BJ (cell line): Measurements from ENCODE around the gene HCRT. TPM values are rescaled to one million over a fixed set of nuclear protein-coding genes. Genes with fewer than 3 reads are reported as not detected.

Experiments used
- CTCF ChIA-PET: fragments of 350-600 bp; formaldehyde crosslinking; extraction: SDS; loops from one replicate; lab custom pipeline; 2021; ENCODE audit warnings: antibody characterized with exemption, inconsistent platforms; lab: Yijun Ruan, JAX
- POLR2A ChIA-PET: fragments of 300-600 bp; sonication (Branson Sonifier 250); formaldehyde crosslinking; extraction: SDS; loops from one replicate; lab custom pipeline; 2021; ENCODE audit warnings: antibody characterized with exemption; lab: Charles Lee
- DNase-seq: peaks from one replicate; pipeline ENCODE4 v3.0.0-alpha.2; 2011; ENCODE audit warnings: low read depth
- H3K27me3 ChIP-seq: 2 replicates; pipeline ENCODE4 v1.6.0; 2011; ENCODE audit warnings: low read length; ENCODE audit not compliant: control insufficient read depth, insufficient read depth
- H3K36me3 ChIP-seq: 2 replicates; pipeline ENCODE4 v1.5.1; 2011; ENCODE audit warnings: low read length; ENCODE audit not compliant: control insufficient read depth, insufficient read depth
- H3K4me3 ChIP-seq: 2 replicates; pipeline ENCODE4 v1.5.1; 2011; ENCODE audit warnings: low read depth, mild to moderate bottlenecking, control low read depth, low read length
- polyA minus RNA-seq: library from RNA; depleted of rRNA, polyadenylated mRNA; stranded (reverse); fragments of >200 nt; gene quantifications from 2 replicates; pipeline ENCODE4 v1.2.3, GENCODE V29; 2011; rRNA and poly(A)+ RNA removed
- polyA plus RNA-seq: library from polyadenylated mRNA; depleted of rRNA; stranded (reverse); fragments of >200 nt; gene quantifications from 2 replicates; pipeline ENCODE4 v1.2.3, GENCODE V29; 2011; rRNA removed
- TF ChIP-seq, protein P1 (sequence below): IDR thresholded peaks from 2 replicates; pipeline ENCODE4 v1.5.1; 2011; ENCODE audit warnings: low read depth, mild to moderate bottlenecking, control low read depth, inconsistent platforms, low read length, moderate library complexity; ENCODE audit not compliant: insufficient read depth

HCRT gene, protein sequence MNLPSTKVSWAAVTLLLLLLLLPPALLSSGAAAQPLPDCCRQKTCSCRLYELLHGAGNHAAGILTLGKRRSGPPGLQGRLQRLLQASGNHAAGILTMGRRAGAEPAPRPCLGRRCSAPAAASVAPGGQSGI
- polyA plus RNA-seq (not detected in 2 replicates), polyA minus RNA-seq (not detected in 2 replicates)

DNA sequence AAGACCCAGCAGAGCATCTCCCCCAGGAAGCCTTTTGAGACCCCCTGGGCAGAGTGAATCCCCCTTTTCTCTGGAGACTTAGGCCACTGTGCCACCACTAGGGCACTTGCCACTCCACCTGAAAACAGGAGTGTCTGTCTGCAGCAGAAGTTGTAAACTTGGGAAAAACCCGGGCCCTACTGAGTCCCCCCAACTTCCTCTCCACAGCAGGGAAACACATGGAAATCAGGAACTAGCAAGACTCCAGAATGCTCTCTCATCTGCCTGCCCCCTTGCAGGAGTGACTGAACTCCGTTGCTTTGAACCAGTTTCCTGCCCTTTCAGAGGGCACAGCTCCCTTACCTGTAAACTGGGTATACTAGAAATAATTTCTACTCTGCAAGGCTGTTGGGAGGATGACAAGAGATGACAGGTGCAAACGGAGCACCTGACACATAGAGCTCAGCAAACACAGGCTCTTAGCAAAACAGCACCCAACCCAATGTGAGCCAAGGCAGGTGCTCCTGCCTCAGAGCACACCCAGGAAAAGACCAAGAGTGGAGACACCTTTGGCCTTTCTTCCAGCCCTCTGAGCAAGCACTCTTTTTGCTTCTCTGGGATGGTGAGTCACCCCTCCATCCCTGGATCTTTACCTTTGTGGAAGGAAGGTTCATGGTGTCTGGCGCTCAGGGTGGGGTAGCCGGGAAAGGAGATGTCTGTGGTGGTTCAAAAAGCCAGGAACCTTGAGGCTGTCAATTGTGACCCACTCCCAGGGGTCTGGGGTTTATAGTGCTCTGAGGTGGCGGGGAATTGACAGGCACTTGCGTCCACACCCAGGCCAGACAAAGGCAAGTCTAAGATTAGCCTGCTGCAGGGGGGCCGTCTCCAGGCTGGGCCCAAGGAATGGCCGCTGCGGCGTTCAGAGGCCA is at the start of gene HCRT:
Gene HCRT (minus strand): TSS at position 740 of the 908 bp plus-strand sequence. CDS start 87 bp downstream, at position 653.
- TF ChIP-seq, protein P1, sequence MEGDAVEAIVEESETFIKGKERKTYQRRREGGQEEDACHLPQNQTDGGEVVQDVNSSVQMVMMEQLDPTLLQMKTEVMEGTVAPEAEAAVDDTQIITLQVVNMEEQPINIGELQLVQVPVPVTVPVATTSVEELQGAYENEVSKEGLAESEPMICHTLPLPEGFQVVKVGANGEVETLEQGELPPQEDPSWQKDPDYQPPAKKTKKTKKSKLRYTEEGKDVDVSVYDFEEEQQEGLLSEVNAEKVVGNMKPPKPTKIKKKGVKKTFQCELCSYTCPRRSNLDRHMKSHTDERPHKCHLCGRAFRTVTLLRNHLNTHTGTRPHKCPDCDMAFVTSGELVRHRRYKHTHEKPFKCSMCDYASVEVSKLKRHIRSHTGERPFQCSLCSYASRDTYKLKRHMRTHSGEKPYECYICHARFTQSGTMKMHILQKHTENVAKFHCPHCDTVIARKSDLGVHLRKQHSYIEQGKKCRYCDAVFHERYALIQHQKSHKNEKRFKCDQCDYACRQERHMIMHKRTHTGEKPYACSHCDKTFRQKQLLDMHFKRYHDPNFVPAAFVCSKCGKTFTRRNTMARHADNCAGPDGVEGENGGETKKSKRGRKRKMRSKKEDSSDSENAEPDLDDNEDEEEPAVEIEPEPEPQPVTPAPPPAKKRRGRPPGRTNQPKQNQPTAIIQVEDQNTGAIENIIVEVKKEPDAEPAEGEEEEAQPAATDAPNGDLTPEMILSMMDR = no peak
- POLR2A ChIA-PET = no interaction called here
- H3K27me3 ChIP-seq = peaks cover 13% of the 10 kb centered on the region
- no peaks in the 10 kb centered on the region for H3K36me3 ChIP-seq
- H3K4me3 ChIP-seq = peak within 1 kb of the TSS; percentile 27
- CTCF ChIA-PET = interaction anchor here (0.9 to 4.7 kb wide), 9 partner anchors 10 to 345 kb away, joined by 3 to 35 read pairs (median 3); partner anchors contain the start of genes GHDC and KAT2A
- DNase-seq = no peak

DNA sequence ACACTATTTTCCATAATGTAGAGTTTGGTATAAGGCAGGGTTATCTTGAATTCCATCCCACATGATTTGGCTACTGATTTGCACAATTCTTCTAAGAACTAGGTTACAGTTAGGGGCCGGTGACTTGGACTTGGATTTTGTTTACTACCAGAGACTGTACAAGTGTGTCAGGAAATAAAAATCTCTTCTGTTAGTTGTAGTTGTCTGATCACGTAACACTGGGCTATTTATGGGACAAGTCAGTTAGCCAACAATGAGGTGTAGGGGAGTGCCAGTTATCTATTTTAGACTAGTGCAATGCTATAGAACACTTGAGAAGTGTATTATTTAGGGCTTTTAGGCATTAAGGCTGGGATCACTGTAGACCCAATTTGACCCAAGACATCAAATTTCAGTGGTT is 48.7 kb upstream of the HCRT start:
- DNase-seq = no peak
- POLR2A ChIA-PET = no interaction called here
- TF ChIP-seq, protein P1 = no peak
- H3K36me3 ChIP-seq = no peaks in the 10 kb centered on the region; the same call in 1 of the 2 replicates
- no peaks in the 10 kb centered on the region for H3K27me3 ChIP-seq
- no peak overlapping the region for H3K4me3 ChIP-seq
- CTCF ChIA-PET = interaction anchor here (1.3 kb wide), 1 partner anchor 12 kb away, joined by 4 read pairs; no protein-coding TSS in a partner anchor

GRCh38 chr17:42233156-42233555 is 47.9 kb upstream of the HCRT start:
- no peak for DNase-seq
- POLR2A ChIA-PET = no interaction called here
- CTCF ChIA-PET = interaction anchor here (1.2 to 2.9 kb wide), 2 partner anchors 11 to 62 kb away, joined by 3 to 10 read pairs; no protein-coding TSS in a partner anchor
- Histone ChIP-seq H3K27me3 (no peaks in the 10 kb centered on the region), H3K4me3 (no peak overlapping the region), H3K36me3 (no peaks in the 10 kb centered on the region)
- TF ChIP-seq, protein P1 = no peak

DNA sequence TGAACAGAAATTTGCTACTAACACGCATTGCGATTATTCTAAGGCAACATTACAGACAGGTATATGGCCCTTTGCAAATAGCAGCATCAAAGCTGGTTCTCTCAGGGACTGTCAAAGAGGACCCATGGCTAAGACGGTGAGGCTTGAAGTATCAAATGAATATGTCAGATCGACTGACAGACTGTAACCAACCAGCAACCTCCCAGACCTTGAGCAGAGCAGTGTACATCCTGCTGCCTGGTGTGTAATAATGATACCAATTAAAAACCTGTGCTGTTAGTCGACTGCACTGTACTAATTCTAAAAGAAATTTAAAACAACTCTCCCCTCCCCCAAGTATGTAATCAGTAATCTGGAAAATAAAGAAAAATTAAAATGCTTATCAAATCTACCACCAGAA is 45.0 kb upstream of the HCRT start:
- no peak for DNase-seq
- CTCF ChIA-PET = interaction anchor here (0.8 to 2.9 kb wide), 2 partner anchors 8 to 17 kb away, joined by 4 to 10 read pairs; no protein-coding TSS in a partner anchor
- Histone ChIP-seq H3K36me3 (no peaks in the 10 kb centered on the region), H3K4me3 (no peak overlapping the region), H3K27me3 (no peaks in the 10 kb centered on the region)
- TF ChIP-seq, protein P1 = no peak
- POLR2A ChIA-PET = no interaction called here
